ENCODE measurements around the gene CLEC4G.

The CLEC4G gene

GRCh38 chr19:7691497-7691896, 40.4 kb downstream of the CLEC4G start:
- DNase-seq, result no peak

GRCh38 chr19:7690779-7691258, 41.1 kb downstream of the CLEC4G start:
- no peak for DNase-seq

GRCh38 chr19:7689165-7689564, 42.7 kb downstream of the CLEC4G start:
- no peak for DNase-seq

- DNase-seq, result no peak
Observed at GRCh38 chr19:7687177-7687576, 44.7 kb downstream of the CLEC4G start.

GRCh38 chr19:7685546-7686445, 46.1 kb downstream of the CLEC4G start:
- no peak for DNase-seq

GRCh38 chr19:7682175-7682855, 49.6 kb downstream of the CLEC4G start:
- DNase-seq, result no peak

- no peak for DNase-seq
Observed at GRCh38 chr19:7681340-7682174, 50.4 kb downstream of the CLEC4G start.

GRCh38 chr19:7680606-7681339, 51.1 kb downstream of the CLEC4G start, which contains the start of gene TRAPPC5:
TRAPPC5 (plus strand) TSS chr19:7680833; CDS start chr19:7682254, 1,421 bp downstream.
- peak; percentile 25 for DNase-seq

- no peak for DNase-seq
Observed at GRCh38 chr19:7679771-7680605, 51.9 kb downstream of the CLEC4G start.

GRCh38 chr19:7678971-7679751, 52.7 kb downstream of the CLEC4G start:
- no peak for DNase-seq

All from NCI-H1417 treated with DMSO at 0.1 percent for 48 hours (cell line).